ENCODE results near the gene SCUBE1.

SCUBE1 gene

GRCh38 chr22:43187171-43188099 lies 155.7 kb downstream of the SCUBE1 start:
- peak; percentile 97 for DNase-seq

- DNase-seq = peak; percentile 61
Observed at GRCh38 chr22:43186272-43187170, 156.7 kb downstream of the SCUBE1 start, which contains the start of gene TTLL12. TSS of gene TTLL12 (minus strand) at chr22:43187134. CDS start at chr22:43187069, 65 bp downstream.

DNA sequence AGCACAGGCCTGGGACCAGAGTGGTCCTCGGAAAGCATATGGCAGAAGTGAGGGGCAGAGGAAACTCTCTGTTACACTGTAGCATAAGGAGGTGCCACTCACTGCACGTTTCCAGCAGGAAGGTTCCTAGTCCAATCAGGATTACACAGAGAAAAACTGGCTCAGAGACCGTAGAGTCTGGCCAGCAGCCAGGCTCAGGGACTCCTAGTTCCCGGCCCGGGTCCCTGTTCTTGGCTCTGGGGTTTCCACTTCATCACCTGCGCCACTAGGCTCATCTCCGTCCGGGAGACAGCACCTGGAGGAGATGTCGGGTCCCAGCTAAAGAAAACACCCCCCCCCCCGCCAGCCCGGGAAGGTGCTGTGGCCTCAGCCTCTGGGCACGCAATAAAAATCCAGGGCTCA lies 157.3 kb downstream of the SCUBE1 start:
- DNase-seq = peak; percentile 6

DNA sequence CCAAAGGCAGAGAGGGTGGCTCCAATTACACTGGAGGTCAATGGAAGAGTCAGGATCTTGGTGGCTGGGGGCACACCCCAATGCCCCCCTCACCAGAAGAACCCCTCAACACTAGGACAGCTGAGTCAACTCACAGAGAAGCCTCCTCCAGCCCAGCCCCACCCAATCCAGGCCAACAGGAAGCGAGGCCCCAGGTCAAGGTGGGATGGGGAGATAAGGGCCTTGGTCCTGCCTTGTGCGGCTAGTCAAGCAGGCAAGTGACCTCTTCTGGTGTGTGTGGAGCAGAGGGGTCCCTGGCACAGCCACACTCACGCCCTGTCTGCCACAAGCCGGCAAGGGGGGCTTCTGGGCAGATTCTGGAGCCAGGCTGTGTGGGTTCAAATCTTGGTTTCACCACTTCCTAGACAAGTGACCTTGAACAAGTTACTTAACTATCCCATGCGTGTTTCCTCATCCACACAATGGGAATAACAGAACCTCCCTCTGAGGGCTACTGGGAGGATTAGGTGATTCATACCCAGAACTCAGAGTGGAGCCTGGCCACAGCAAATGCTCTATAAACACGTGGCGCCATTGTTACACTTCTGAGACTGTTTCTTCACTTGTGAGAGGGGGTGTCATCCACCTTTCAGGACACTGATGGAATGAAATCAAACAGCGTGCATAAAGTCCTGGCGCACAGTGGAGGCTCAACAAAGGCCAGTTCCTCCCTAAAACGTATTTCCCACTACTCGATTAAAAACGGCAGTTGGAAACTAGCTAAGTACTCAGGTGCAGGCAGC lies 159.5 kb downstream of the SCUBE1 start:
- no peak for DNase-seq

DNA sequence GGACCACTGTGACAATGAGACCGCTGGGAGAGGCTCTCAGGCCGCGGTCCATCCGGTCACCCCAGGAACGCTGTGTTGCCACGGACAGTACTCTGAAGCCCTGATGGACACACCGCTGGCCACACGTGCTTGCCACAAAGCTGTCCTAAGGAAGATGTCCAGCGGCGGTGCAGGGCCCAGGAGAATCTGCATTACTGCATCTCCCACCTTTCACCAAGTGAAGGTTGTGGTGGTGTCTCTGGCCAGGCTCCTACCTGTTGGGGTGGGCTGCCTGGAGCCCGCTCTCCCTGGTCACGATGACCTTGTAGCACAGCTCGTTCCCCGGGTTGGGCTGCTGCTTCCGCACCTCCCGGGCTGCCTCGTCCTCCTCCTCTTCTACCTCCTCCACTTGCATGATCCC lies 160.4 kb downstream of the SCUBE1 start:
- DNase-seq = no peak

- no peak for DNase-seq
Observed at GRCh38 chr22:43182118-43182517, 161.1 kb downstream of the SCUBE1 start.

DNA sequence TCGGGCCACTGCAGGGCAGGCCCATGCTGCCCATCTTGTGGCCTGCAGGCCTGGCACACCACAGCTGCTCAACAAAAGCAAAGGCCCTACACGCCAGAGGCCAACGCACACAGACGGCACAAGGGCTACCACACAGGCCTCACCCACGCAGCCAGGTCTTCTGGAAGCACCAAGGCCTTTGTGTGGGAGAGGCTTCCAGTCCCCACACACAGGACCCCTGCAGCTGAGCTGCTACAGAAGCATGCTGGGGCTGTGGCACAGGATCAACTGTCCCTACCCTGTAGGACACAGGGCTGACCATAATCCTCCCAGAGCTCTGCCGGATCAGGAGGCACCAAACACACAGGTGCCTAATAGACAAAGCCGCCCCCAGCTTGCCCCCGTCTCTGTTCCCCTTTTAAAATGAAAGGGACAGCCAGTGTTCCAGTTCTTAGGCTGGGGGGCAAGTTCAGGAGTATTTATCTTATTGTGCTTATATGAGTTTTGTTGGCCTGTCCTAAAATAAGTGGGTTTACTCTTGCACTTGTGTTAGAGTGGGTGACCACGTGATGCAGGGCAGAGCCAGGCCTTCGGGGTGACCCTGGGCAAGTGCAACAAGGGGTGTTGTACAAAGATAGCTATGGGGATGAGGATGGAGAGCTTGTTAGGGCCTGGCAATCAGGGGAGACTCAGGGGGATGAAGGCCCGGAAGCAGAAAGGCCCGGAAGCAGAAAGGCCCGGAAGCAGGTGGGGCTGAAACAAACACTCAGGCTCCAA lies 161.7 kb downstream of the SCUBE1 start:
- no peak for DNase-seq

DNA sequence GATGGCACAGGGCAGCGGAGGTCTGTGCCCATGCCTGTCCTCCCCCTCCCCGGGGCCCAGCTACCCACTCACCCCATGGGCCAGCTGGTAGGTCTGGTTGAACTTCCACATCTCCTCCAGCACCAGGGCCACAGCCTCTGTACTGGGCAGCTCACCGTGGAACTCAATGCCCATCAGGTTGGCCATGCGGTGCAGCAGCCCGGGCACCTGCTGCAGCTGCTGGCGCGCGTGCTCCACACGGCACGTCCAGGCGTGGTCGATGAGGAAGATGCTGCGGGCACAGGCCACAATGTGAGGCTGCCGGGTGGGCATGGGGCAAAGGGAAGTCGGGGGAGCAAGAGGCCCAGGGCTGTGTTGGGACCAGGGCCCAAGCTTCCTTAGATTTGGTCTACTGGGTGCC lies 162.5 kb downstream of the SCUBE1 start:
- DNase-seq = no peak

DNA sequence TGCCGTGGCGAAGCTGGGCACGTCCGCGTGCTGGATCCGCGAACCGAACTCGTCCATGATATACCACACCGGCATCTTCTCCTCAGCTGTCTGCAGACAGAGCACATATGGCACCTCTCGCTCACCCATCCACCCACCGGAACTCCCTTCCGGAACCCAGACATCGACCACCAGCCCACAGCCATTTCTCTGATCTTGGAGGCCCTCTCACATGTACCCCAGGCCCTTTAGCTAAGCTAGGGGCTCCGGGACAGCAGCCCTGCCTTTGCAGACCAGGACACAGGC lies 163.3 kb downstream of the SCUBE1 start:
- no peak for DNase-seq

GRCh38 chr22:43179146-43179910 lies 163.8 kb downstream of the SCUBE1 start:
- DNase-seq = no peak

GRCh38 chr22:43177479-43177878 lies 165.7 kb downstream of the SCUBE1 start:
- no peak for DNase-seq

DNA sequence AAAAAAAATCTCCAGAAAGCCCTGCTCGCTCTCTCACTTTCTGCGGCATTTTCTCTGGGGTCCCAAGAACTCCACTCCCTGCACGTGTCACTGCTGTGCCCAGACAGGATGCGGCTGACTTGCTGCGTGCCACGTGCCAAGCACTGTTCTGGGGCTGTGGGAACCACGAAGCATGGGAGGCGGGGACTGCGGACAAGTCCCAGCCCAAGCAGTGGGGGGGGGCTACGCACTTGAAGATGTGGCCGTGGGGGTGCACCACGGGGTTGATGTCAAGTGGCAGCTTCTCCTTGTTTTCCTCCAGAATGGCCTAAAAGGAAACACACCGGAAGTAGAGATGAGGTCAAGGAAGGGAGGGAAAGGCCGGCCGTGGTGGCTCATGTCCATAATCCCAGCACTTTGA lies 167.1 kb downstream of the SCUBE1 start:
- DNase-seq = no peak

GRCh38 chr22:43174941-43175531 lies 168.1 kb downstream of the SCUBE1 start:
- no peak for DNase-seq

DNA sequence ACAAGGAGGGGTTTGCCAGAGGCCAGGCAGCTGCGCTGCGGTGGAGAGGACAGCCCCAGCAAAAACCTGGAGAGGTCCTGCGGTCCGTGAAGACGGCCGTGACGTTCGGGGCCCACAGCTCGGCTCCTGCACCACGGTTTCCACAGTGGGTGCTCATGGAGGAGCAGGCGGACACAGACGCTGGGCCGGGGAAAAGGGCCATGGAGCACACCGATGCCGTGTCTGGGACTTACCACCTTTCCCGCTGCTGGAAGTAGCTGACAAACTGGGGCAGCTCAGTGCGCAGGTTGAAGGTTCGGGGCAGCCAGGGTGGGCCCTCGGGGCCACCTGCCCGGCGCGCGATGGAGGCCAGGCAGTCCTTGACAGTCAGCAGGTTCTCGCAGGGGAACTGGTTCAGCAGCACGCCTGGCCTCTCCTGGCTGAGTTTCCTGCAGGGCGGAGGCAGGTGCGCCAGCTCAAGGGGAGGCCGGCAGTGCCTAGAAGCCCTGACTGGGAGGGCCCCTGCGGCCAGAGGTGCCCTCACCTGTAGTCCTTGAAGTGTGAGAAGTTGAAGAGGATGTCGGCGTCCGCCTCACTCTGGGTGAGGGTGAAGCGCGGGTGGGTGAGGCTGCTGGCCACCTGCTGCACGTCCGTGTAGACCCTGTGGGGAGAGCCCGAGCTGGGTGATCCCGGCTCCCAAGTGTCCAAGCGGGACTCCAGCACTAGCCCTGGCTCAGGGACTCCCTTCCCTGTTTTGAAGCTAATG lies 169.0 kb downstream of the SCUBE1 start:
- no peak for DNase-seq

GRCh38 chr22:43173566-43173965 lies 169.6 kb downstream of the SCUBE1 start:
- DNase-seq = no peak

DNA sequence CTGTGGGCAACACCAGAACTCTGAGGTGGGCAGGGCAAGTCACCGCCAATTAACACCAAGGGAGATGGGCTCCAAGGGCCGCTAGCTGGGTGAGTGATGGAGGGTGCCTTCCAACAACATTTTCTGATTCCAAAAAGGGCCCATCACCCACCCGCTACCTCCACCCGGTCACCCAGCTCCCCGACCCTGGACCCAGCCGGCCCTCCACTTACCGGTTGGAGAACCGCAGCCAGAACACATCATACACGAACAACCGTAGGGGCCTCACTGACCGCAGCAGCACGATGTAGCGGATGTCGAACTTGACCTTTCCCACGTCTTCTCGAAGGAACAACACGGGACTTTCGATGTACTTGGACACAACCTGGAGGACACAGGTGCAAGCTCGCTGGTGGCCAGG lies 171.0 kb downstream of the SCUBE1 start:
- no peak for DNase-seq

- no peak for DNase-seq
Observed at GRCh38 chr22:43171607-43172006, 171.6 kb downstream of the SCUBE1 start.

DNA sequence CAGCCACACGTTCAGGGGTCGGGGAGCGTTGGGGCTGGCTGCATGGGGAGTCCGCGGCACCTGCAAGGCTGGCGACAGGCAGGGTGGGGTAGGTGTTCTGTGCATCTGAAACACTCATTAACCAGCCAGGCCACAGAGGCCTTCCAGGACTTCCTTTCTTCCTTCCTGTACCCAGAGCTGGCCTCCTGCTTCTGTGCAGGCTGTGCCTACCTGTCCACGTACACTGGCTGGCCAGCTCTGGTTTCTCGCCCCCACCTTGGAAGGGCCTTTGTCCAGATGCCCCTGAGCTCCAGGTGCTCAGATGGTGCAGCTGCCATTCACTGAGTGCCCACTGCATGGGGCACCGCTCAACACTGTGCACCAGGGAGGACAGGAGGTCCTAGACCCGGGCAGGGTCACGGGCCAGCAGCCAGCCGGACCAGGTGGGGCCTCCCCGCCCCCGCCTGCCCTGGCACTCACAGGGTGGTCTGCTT lies 172.1 kb downstream of the SCUBE1 start:
- DNase-seq = no peak

GRCh38 chr22:43170131-43170480 lies 173.1 kb downstream of the SCUBE1 start:
- DNase-seq = no peak
